Measurements from ENCODE around the gene PANX2. TPM values are rescaled to one million over a fixed set of nuclear protein-coding genes. Genes with fewer than 3 reads are reported as not detected.

PANX2 gene
- total RNA-seq, 1 experiment from 2014 or later, result 0.77 TPM

DNA sequence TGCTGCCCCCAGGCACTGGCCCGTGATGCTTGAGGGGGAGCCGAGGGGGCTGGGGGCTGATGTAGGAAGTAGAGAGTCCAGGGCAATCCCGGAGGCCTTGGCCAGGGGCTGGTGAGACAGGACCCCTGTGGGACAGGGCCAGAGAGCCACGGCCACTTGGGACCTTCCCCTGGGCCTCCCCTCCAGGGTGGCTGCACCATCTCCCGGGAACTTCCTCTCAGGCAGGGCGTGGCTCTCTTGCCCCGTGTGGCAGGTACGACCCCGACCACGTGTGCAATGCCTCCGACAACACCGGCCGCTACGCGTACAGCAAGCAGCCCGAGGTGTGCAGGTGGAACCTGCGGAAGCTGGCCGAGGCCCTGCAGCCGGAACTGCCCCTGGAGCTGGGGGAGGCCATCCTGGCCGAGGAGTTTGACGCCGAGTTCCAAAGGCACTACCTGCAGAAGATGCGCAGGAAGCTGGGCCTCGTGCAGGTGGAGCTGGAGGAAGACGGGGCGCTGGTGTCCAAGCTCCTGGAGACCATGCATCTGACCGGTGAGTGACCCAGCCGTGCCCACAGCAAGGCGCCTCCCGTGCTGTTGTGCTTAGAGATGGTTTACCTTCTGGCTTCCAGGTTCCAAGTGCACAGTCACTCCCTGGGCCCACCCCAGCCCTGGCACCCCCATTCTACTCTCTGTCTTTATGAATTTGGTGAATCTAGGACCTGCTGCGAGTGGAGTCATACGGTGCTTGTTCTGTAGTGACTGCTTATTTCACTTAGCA is 40.0 kb downstream of the PANX2 start:
- intact Hi-C loops (cut with micrococcal nuclease), result no loop called here
- H3K27ac Mint-ChIP-seq (ENCODE audit: low read depth, unreplicated experiment), result no peak overlapping the region
- H3K36me3 Mint-ChIP-seq (ENCODE audit: insufficient read depth, unreplicated experiment), result peaks cover 81% of the 10 kb centered on the region
- CTCF ChIA-PET, result interaction anchor here (0.9 to 2.1 kb wide), 6 partner anchors 8 to 68 kb away, joined by 3 to 19 read pairs (median 4); no protein-coding TSS in a partner anchor
- no peaks in the 10 kb centered on the region for H3K27me3 Mint-ChIP-seq (ENCODE audit: insufficient read depth, unreplicated experiment)
- H3K4me3 Mint-ChIP-seq (ENCODE audit: unreplicated experiment), result no peak overlapping the region
- BruUV-seq (replicated peaks), result no TSS peak
- POLR2A ChIA-PET, result no interaction called here
- no peak for DNase-seq (ENCODE audit: unreplicated experiment)
- no peak for TF ChIP-seq CTCF (IDR thresholded peaks at IDR 0.05; ENCODE audit: unreplicated experiment)
- peaks cover 6% of the 10 kb centered on the region for H3K4me1 Mint-ChIP-seq (ENCODE audit: insufficient read depth, unreplicated experiment)
- H3K9me3 Mint-ChIP-seq (ENCODE audit: unreplicated experiment), result no peaks in the 10 kb centered on the region

- POLR2A ChIA-PET, result no interaction called here
- no peak for DNase-seq (ENCODE audit: unreplicated experiment)
These were observed 40.6 kb downstream of the PANX2 start for GRCh38 chr22:50211147-50211546.

DNA sequence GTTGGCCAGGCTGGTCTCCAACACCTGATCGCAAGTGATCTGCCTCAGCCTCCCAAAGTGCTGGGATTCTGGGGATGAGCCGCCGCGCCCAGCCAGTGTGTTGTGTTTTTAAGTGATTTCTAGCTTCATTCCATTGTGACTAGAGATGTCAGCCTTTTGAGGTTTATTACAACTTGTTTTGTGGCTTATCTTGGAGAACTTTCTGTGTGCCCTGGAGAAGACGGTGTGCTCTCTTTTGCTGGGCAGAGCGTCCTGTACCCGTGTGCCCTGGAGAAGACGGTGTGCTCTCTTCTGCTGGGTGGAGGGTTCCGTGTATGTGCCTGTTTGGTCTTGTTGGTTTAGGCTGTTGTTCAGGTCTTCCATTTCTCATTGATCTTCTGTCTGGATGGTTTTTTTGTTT is 42.7 kb downstream of the PANX2 start:
- intact Hi-C loops (cut with micrococcal nuclease), result no loop called here
- Mint-ChIP-seq H3K27ac (ENCODE audit: low read depth, unreplicated experiment) (no peak overlapping the region), H3K4me3 (ENCODE audit: unreplicated experiment) (no peak overlapping the region), H3K36me3 (ENCODE audit: insufficient read depth, unreplicated experiment) (peaks cover 77% of the 10 kb centered on the region), H3K27me3 (ENCODE audit: insufficient read depth, unreplicated experiment) (no peaks in the 10 kb centered on the region), H3K9me3 (ENCODE audit: unreplicated experiment) (no peaks in the 10 kb centered on the region), H3K4me1 (ENCODE audit: insufficient read depth, unreplicated experiment) (peaks cover 6% of the 10 kb centered on the region)
- POLR2A ChIA-PET, result interaction anchor here (1.2 kb wide), 1 partner anchor 23 kb away, joined by 4 read pairs; no protein-coding TSS in a partner anchor
- DNase-seq (ENCODE audit: unreplicated experiment), result no peak
- TF ChIP-seq CTCF (IDR thresholded peaks at IDR 0.05; ENCODE audit: unreplicated experiment), result no peak
- CTCF ChIA-PET, result interaction anchor here (1.4 to 1.5 kb wide), 2 partner anchors 23 to 65 kb away, joined by 5 to 8 read pairs; no protein-coding TSS in a partner anchor
- BruUV-seq (replicated peaks), result no TSS peak

More at GRCh38 chr22:50211147-50211546, 40.6 kb downstream of the PANX2 start:
- intact Hi-C loops (cut with micrococcal nuclease), result no loop called here
- BruUV-seq (replicated peaks), result no TSS peak
- Mint-ChIP-seq H3K4me1 (ENCODE audit: insufficient read depth, unreplicated experiment) (peaks cover 6% of the 10 kb centered on the region), H3K36me3 (ENCODE audit: insufficient read depth, unreplicated experiment) (peaks cover 78% of the 10 kb centered on the region), H3K4me3 (ENCODE audit: unreplicated experiment) (no peak overlapping the region), H3K9me3 (ENCODE audit: unreplicated experiment) (no peaks in the 10 kb centered on the region), H3K27ac (ENCODE audit: low read depth, unreplicated experiment) (no peak overlapping the region), H3K27me3 (ENCODE audit: insufficient read depth, unreplicated experiment) (no peaks in the 10 kb centered on the region)
- no peak for TF ChIP-seq CTCF (IDR thresholded peaks at IDR 0.05; ENCODE audit: unreplicated experiment)
- CTCF ChIA-PET, result interaction anchor here (0.9 to 2.1 kb wide), 6 partner anchors 8 to 68 kb away, joined by 3 to 19 read pairs (median 4); no protein-coding TSS in a partner anchor

DNA sequence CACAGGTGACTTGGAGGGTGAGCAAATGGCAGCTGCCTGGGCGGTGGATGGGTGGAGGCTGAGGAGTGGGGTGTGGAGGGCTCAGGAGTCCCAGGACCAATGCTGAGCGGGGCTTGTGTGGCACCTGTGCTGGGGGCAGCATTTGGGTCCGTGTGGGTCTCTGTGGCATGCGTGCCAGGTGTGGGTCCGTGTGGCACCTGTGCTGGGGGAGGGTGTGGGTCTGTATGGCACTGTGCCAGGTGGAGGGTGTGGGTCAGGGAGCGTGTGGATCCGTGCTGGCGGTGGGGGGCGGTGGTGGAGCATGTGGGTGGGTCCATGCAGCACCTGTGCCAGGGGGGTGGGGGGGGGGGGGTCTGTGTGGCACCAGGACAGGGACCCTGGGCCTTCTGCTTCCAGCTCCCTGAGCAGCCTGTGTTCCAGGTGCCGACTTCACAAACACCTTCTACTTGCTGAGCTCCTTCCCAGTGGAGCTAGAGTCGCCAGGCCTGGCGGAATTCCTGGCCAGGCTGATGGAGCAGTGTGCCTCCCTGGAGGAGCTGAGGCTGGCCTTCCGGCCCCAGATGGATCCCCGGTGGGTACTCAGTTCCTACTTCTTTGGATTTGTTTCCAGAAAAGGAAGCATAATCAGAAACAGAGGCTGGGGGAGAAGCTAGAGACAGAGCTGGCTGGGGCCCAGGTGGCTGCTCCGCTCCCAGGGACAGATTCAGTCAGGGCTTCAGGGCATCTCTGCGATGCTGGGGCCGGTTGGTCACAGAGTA is 44.9 kb downstream of the PANX2 start:
- TF ChIP-seq CTCF (IDR thresholded peaks at IDR 0.05; ENCODE audit: unreplicated experiment), result no peak
- Mint-ChIP-seq H3K4me1 (ENCODE audit: insufficient read depth, unreplicated experiment) (no peaks in the 10 kb centered on the region), H3K27ac (ENCODE audit: low read depth, unreplicated experiment) (no peak overlapping the region), H3K27me3 (ENCODE audit: insufficient read depth, unreplicated experiment) (no peaks in the 10 kb centered on the region), H3K9me3 (ENCODE audit: unreplicated experiment) (no peaks in the 10 kb centered on the region), H3K36me3 (ENCODE audit: insufficient read depth, unreplicated experiment) (peaks cover 69% of the 10 kb centered on the region), H3K4me3 (ENCODE audit: unreplicated experiment) (no peak overlapping the region)
- no TSS peak for BruUV-seq (replicated peaks)
- CTCF ChIA-PET, result interaction anchor here (0.7 to 1.9 kb wide), 4 partner anchors 9 to 151 kb away, joined by 3 to 11 read pairs (median 4); no protein-coding TSS in a partner anchor
- POLR2A ChIA-PET, result interaction anchor here (0.9 kb wide), 1 partner anchor 35 kb away, joined by 3 read pairs; the partner anchor contains the start of gene HDAC10
- intact Hi-C loops (cut with micrococcal nuclease), result no loop called here
- DNase-seq (ENCODE audit: unreplicated experiment), result no peak

Measured in MCF 10A (cell line).